HepG2 (cell line): ENCODE data around the gene DNAJB2. TPM values are rescaled to one million over a fixed set of nuclear protein-coding genes. Genes with fewer than 3 reads are reported as not detected.
A peak's percentile ranks its signal among the peaks of the same experiment; 100 is the strongest.

Experiments
- ATF7 ChIP-seq, 2 experiments: fragments of 450-650 bp in 1 of 2; sonication (generic) in 1 of 2; formaldehyde crosslinking in 1 of 2; IDR thresholded peaks; 2 replicates each; pipeline versions ENCODE4 v1.4.0 to v1.6.1; 2016 to 2020; ENCODE audit warnings: antibody characterized with exemption in 1 of 2, mild to moderate bottlenecking in 1 of 2, missing genetic modification reagents in 1 of 2
- BORCS8-MEF2B ChIP-seq: sonication (generic); formaldehyde crosslinking; IDR thresholded peaks from 2 replicates; pipeline ENCODE4 v1.8.0; 2022; ENCODE audit warnings: mild to moderate bottlenecking, missing genetic modification reagents
- FIP1L1 ChIP-seq: fragments of 200-400 bp; formaldehyde crosslinking; IDR thresholded peaks from 2 replicates; pipeline ENCODE4 v1.6.1; 2018; ENCODE audit warnings: low read depth, mild to moderate bottlenecking, low read length, moderate library complexity, borderline replicate concordance; ENCODE audit not compliant: insufficient read depth
- HDAC1 ChIP-seq: sonication (generic); formaldehyde crosslinking; IDR thresholded peaks from 2 replicates; pipeline ENCODE4 v1.5.1; 2020; ENCODE audit warnings: mild to moderate bottlenecking, missing genetic modification reagents
- HDAC2 ChIP-seq: sonication (generic); formaldehyde crosslinking; IDR thresholded peaks from 2 replicates; pipeline ENCODE4 v1.4.0; 2020; ENCODE audit warnings: missing genetic modification reagents
- MED1 ChIP-seq: sonication (generic); formaldehyde crosslinking; IDR thresholded peaks from 2 replicates; pipeline ENCODE4 v1.4.0; 2020; ENCODE audit warnings: missing genetic modification reagents
- NCOR1 ChIP-seq: fragments of 200-600 bp; sonication (generic); IDR thresholded peaks from 2 replicates; pipeline ENCODE4 v1.7.0; 2017; ENCODE audit warnings: antibody characterized with exemption, low read length, borderline replicate concordance
- NFKBIZ ChIP-seq: IDR thresholded peaks from 2 replicates; pipeline ENCODE4 v1.6.1; 2018; ENCODE audit warnings: missing genetic modification reagents, missing compliant biosample characterization
- SP4 ChIP-seq: sonication (generic); formaldehyde crosslinking; IDR thresholded peaks from 2 replicates; pipeline ENCODE4 v1.8.1; 2023; ENCODE audit warnings: mild to moderate bottlenecking, missing genetic modification reagents
- TARDBP ChIP-seq: sonication (generic); formaldehyde crosslinking; IDR thresholded peaks from 2 replicates; pipeline ENCODE4 v1.8.0; 2022; ENCODE audit warnings: mild to moderate bottlenecking, missing genetic modification reagents
- ZNF160 ChIP-seq: sonication (generic); formaldehyde crosslinking; IDR thresholded peaks from 2 replicates; pipeline ENCODE4 v1.8.0; 2022; ENCODE audit warnings: mild to moderate bottlenecking, inconsistent platforms, missing genetic modification reagents
- ZNF331 ChIP-seq: sonication (generic); formaldehyde crosslinking; IDR thresholded peaks from 2 replicates; pipeline ENCODE4 v1.4.0; 2020; ENCODE audit warnings: missing genetic modification reagents
- ZNF382 ChIP-seq: sonication (generic); formaldehyde crosslinking; IDR thresholded peaks from 2 replicates; pipeline ENCODE4 v1.5.0; 2020; ENCODE audit warnings: missing genetic modification reagents, mild to moderate bottlenecking, borderline replicate concordance
- ZNF577 ChIP-seq: sonication (generic); formaldehyde crosslinking; IDR thresholded peaks from 2 replicates; pipeline ENCODE4 v1.4.0; 2020; ENCODE audit warnings: mild to moderate bottlenecking, low read depth, missing genetic modification reagents, borderline replicate concordance
- ZXDC ChIP-seq: sonication (generic); formaldehyde crosslinking; IDR thresholded peaks from 2 replicates; pipeline ENCODE4 v1.5.0; 2020; ENCODE audit warnings: mild to moderate bottlenecking, missing genetic modification reagents
- polyA plus RNA-seq, 8 experiments: library from polyadenylated mRNA; depleted of rRNA in 3 of 8; stranded (reverse) in 7 of 8; unstranded in 1 of 8; fragments of >200 nt; fragmentation: Illumina TruSeq in 4 of 8; extraction: Trizol in 4 of 8; gene quantifications; 2 replicates each; pipeline versions ENCODE4 v1.2.1 to v1.2.3, GENCODE V29; 2011 to 2016; ENCODE audit warnings: low read depth in 4 of 8, missing spikeins in 1 of 8, mixed read lengths in 1 of 8; ENCODE audit not compliant: insufficient read depth in 1 of 8
- total RNA-seq, 5 experiments: library from RNA; depleted of rRNA; stranded (reverse); fragments of >200 nt; fragmentation: Illumina TruSeq; extraction: Trizol; gene quantifications; 2 replicates each; pipeline ENCODE4 v1.2.3, GENCODE V29; 2016; ENCODE audit warnings: low read depth in 1 of 5
- TF ChIP-seq, protein P1 (sequence below): sonication (generic); formaldehyde crosslinking; IDR thresholded peaks from 2 replicates; pipeline ENCODE4 v1.4.0; 2020; ENCODE audit warnings: missing genetic modification reagents, borderline replicate concordance
- TF ChIP-seq, protein P2 (sequence below), 2 experiments: sonication (generic) in 1 of 2; formaldehyde crosslinking in 1 of 2; IDR thresholded peaks; 2 replicates each; pipeline versions ENCODE4 v1.5.1 to v1.6.1; 2011 to 2020; ENCODE audit warnings: borderline replicate concordance in 1 of 2, low read depth in 1 of 2, low read length in 1 of 2, mild to moderate bottlenecking in 1 of 2, missing genetic modification reagents in 1 of 2, moderate library complexity in 1 of 2

DNAJB2 gene
- total and polyA plus RNA-seq, 2 of the 13 experiments (the other 11 are each of a cell fraction or from before 2014, with no cell fraction given), result 21.3 to 31.1 TPM

GRCh38 chr2:219298759-219299371 is 19.7 kb downstream of the DNAJB2 start (continued):
- TF ChIP-seq ZXDC (CRISPR knock-in tag), result no peak; the same call in 1 of the 2 replicates
- TF ChIP-seq MED1 (CRISPR knock-in tag), result peak; percentile 49; the same call in 1 of the 2 replicates
- TF ChIP-seq SP4 (CRISPR knock-in tag), result peak; percentile 59
- TF ChIP-seq NFKBIZ (CRISPR knock-in tag), result peak; percentile 45; the same call in 1 of the 2 replicates
- no peak for TF ChIP-seq ZNF577
- TF ChIP-seq ZNF331 (CRISPR knock-in tag), result peak; percentile 51; the same call in 1 of the 2 replicates
- TF ChIP-seq, protein P1, sequence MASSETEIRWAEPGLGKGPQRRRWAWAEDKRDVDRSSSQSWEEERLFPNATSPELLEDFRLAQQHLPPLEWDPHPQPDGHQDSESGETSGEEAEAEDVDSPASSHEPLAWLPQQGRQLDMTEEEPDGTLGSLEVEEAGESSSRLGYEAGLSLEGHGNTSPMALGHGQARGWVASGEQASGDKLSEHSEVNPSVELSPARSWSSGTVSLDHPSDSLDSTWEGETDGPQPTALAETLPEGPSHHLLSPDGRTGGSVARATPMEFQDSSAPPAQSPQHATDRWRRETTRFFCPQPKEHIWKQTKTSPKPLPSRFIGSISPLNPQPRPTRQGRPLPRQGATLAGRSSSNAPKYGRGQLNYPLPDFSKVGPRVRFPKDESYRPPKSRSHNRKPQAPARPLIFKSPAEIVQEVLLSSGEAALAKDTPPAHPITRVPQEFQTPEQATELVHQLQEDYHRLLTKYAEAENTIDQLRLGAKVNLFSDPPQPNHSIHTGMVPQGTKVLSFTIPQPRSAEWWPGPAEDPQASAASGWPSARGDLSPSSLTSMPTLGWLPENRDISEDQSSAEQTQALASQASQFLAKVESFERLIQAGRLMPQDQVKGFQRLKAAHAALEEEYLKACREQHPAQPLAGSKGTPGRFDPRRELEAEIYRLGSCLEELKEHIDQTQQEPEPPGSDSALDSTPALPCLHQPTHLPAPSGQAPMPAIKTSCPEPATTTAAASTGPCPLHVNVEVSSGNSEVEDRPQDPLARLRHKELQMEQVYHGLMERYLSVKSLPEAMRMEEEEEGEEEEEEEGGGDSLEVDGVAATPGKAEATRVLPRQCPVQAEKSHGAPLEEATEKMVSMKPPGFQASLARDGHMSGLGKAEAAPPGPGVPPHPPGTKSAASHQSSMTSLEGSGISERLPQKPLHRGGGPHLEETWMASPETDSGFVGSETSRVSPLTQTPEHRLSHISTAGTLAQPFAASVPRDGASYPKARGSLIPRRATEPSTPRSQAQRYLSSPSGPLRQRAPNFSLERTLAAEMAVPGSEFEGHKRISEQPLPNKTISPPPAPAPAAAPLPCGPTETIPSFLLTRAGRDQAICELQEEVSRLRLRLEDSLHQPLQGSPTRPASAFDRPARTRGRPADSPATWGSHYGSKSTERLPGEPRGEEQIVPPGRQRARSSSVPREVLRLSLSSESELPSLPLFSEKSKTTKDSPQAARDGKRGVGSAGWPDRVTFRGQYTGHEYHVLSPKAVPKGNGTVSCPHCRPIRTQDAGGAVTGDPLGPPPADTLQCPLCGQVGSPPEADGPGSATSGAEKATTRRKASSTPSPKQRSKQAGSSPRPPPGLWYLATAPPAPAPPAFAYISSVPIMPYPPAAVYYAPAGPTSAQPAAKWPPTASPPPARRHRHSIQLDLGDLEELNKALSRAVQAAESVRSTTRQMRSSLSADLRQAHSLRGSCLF (CRISPR knock-in tag), result no peak
- TF ChIP-seq, protein P2, sequence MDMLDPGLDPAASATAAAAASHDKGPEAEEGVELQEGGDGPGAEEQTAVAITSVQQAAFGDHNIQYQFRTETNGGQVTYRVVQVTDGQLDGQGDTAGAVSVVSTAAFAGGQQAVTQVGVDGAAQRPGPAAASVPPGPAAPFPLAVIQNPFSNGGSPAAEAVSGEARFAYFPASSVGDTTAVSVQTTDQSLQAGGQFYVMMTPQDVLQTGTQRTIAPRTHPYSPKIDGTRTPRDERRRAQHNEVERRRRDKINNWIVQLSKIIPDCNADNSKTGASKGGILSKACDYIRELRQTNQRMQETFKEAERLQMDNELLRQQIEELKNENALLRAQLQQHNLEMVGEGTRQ (IDR thresholded peaks at IDR 0.05; ENCODE audit: low read depth, low read length), result 0 out of 2 replicates have a peak, but pooled peaks have one; percentile 3
- TF ChIP-seq, protein P2 (CRISPR knock-in tag; IDR thresholded peaks at IDR 0.05; ENCODE audit: borderline replicate concordance), result no peak
- no peak for TF ChIP-seq FIP1L1
- TF ChIP-seq HDAC1, result peak; percentile 49; the same call in 1 of the 2 replicates
- TF ChIP-seq ZNF160 (CRISPR knock-in tag), result 0 out of 2 replicates have a peak, but pooled peaks have one; percentile 24
- no peak for TF ChIP-seq NCOR1
- 0 out of 2 replicates have a peak, but pooled peaks have one; percentile 29 for TF ChIP-seq HDAC2 (CRISPR knock-in tag)
- TF ChIP-seq ZNF382 (CRISPR knock-in tag), result no peak
- TF ChIP-seq BORCS8-MEF2B, result peak; percentile 45; the same call in 1 of the 2 replicates
- TF ChIP-seq TARDBP (CRISPR knock-in tag), result no peak
- TF ChIP-seq ATF7 (IDR thresholded peaks at IDR 0.05), result no peak
- TF ChIP-seq ATF7 (CRISPR knock-in tag; IDR thresholded peaks at IDR 0.05), result 0 out of 2 replicates have a peak, but pooled peaks have one; percentile 26
